K562 (cell line): ENCODE measurements around the gene CAPZB. TPM values are rescaled to one million over a fixed set of nuclear protein-coding genes. Genes with fewer than 3 reads are reported as not detected.

Experiments used
- ATAC-seq: fragments of 200-7000 bp; cut with Tn5 transposase; 3 replicates; pipeline ENCODE4 v1.9.1; 2020; ENCODE audit warnings: moderate library complexity
- BruUV-seq: library from RNA; stranded (reverse); fragments of 400-500 nt; replicated peaks from 2 replicates; lab custom pipeline; 2021; lab: Mats Ljungman, UMichigan
- CTCF ChIA-PET: fragments of 300-600 bp; formaldehyde crosslinking; extraction: SDS; loops from one replicate; lab custom pipeline; 2021; ENCODE audit warnings: low intra/inter-chr PET ratio; lab: Yijun Ruan, JAX
- POLR2A ChIA-PET: fragments of 300-600, 350-650 bp; sonication (Branson Sonifier 250); formaldehyde crosslinking; extraction: SDS; loops from one replicate; lab custom pipeline; 2021; ENCODE audit warnings: antibody characterized with exemption, inconsistent platforms; lab: Yijun Ruan, JAX
- DNase-seq, 4 experiments: peaks; one replicate each; pipeline versions ENCODE4 v3.0.0 to v3.0.0-alpha.2; 2011 to 2018; ENCODE audit warnings: low spot score in 3 of 4, mixed read lengths in 3 of 4; ENCODE audit errors: extremely low read depth in 1 of 4
- FAIRE-seq: peaks from 2 replicates; lab custom pipeline; 2011; peaks lifted over from hg19 to GRCh38; lab: Jason Lieb, UNC
- H2AFZ ChIP-seq: 2 replicates; pipeline ENCODE4 v1.6.0; 2011; ENCODE audit warnings: low read depth, low read length, control low read depth, inconsistent platforms
- H3K27ac ChIP-seq: fragments of 200-600 bp; 3 replicates; pipeline ENCODE4 v1.8.0; 2011; ENCODE audit warnings: low read depth, mild to moderate bottlenecking, control low read depth, inconsistent platforms, low read length, moderate library complexity, mixed read lengths; ENCODE audit errors: extremely low read depth
- H3K27me3 ChIP-seq, 2 experiments: fragments of 300-600 bp in 1 of 2; 2 replicates in 1 of 2; 3 replicates in 1 of 2; pipeline versions ENCODE4 v1.6.0 to v1.8.0; 2011; ENCODE audit warnings: inconsistent platforms in 2 of 2, low read length in 2 of 2, mild to moderate bottlenecking in 1 of 2, mixed read lengths in 1 of 2, moderate library complexity in 1 of 2; ENCODE audit not compliant: control insufficient read depth in 2 of 2, insufficient read depth in 2 of 2
- H3K36me3 ChIP-seq: fragments of 300-600 bp; 3 replicates; pipeline ENCODE4 v1.8.0; 2011; ENCODE audit warnings: mild to moderate bottlenecking, low read length, inconsistent platforms; ENCODE audit not compliant: control insufficient read depth, insufficient read depth
- H3K4me1 ChIP-seq, 2 experiments: fragments of 200-600 bp in 1 of 2; replicated peaks in 1 of 2; 2 replicates in 1 of 2; 3 replicates in 1 of 2; pipeline versions ENCODE4 v1.5.1 to v1.8.0; 2011; ENCODE audit warnings: inconsistent platforms in 2 of 2, low read length in 2 of 2, mild to moderate bottlenecking in 1 of 2, mixed read lengths in 1 of 2, moderate library complexity in 1 of 2; ENCODE audit not compliant: control insufficient read depth in 2 of 2, insufficient read depth in 2 of 2
- H3K4me2 ChIP-seq: 2 replicates; pipeline ENCODE4 v1.6.1; 2011; ENCODE audit warnings: low read length, control low read depth, inconsistent platforms, mixed read lengths; ENCODE audit not compliant: insufficient read depth
- H3K4me3 ChIP-seq: fragments of 200-600 bp; sonication (generic), shearing (Covaris generic); 2 replicates; pipeline ENCODE4 v1.5.1; 2016; ENCODE audit warnings: control low read depth, inconsistent platforms
- H3K79me2 ChIP-seq: fragments of 200-600 bp; 3 replicates; pipeline ENCODE4 v1.8.0; 2011; ENCODE audit warnings: low read length, inconsistent platforms; ENCODE audit not compliant: control insufficient read depth, insufficient read depth
- H3K9ac ChIP-seq, 2 experiments: 2 replicates each; pipeline versions ENCODE4 v1.6.0 to v1.6.1; 2011; ENCODE audit warnings: low read depth in 2 of 2, low read length in 2 of 2, control low read depth in 1 of 2, inconsistent platforms in 1 of 2, mild to moderate bottlenecking in 1 of 2, mixed read lengths in 1 of 2; ENCODE audit not compliant: insufficient read depth in 1 of 2
- H3K9me1 ChIP-seq: one replicate; pipeline ENCODE4 v1.6.0; 2011; ENCODE audit warnings: inconsistent platforms, mild to moderate bottlenecking, low read length, moderate library complexity; ENCODE audit not compliant: control insufficient read depth, insufficient read depth
- H3K9me3 ChIP-seq: replicated peaks from 2 replicates; pipeline ENCODE4 v1.5.1; 2011; ENCODE audit warnings: low read depth, low read length, inconsistent platforms; ENCODE audit not compliant: control insufficient read depth, insufficient read depth
- H4K20me1 ChIP-seq: replicated peaks from 2 replicates; pipeline ENCODE4 v1.6.1; 2011; ENCODE audit warnings: low read length, inconsistent platforms, mixed read lengths; ENCODE audit not compliant: control insufficient read depth, insufficient read depth
- CBX2 ChIP-seq: fragments of 200-600 bp; sonication (generic); IDR thresholded peaks from one replicate; pipeline ENCODE4 v1.6.1; 2012; ENCODE audit warnings: mild to moderate bottlenecking, low read length, inconsistent platforms; ENCODE audit not compliant: insufficient read depth, poor library complexity, severe bottlenecking
- CEBPB ChIP-seq: fragments of 450-650 bp; IDR thresholded peaks from 2 replicates; pipeline ENCODE4 v1.6.1; 2016; ENCODE audit warnings: missing genetic modification characterization, missing compliant biosample characterization
- ELK3 ChIP-seq: fragments of 450-650 bp; formaldehyde crosslinking; IDR thresholded peaks from 2 replicates; pipeline ENCODE4 v1.4.0; 2020; ENCODE audit warnings: mild to moderate bottlenecking
- ETV1 ChIP-seq: fragments of 450-650 bp; conservative IDR thresholded peaks from 2 replicates; pipeline ENCODE4 v1.6.1; 2016; ENCODE audit warnings: missing genetic modification characterization, control low read depth, low read depth, missing compliant biosample characterization
- FOXP1 ChIP-seq: sonication (generic); formaldehyde crosslinking; IDR thresholded peaks from 2 replicates; pipeline ENCODE4 v1.8.0; 2022; ENCODE audit warnings: mild to moderate bottlenecking, missing genetic modification reagents
- HDAC8 ChIP-seq: fragments of 450-650 bp; IDR thresholded peaks from 2 replicates; pipeline ENCODE4 v1.6.1; 2016; ENCODE audit warnings: mild to moderate bottlenecking, missing genetic modification characterization, moderate library complexity, missing compliant biosample characterization
- MEF2D ChIP-seq: conservative IDR thresholded peaks from 2 replicates; pipeline ENCODE4 v1.6.1; 2016; ENCODE audit warnings: low read depth, missing genetic modification characterization, missing compliant biosample characterization
- NFXL1 ChIP-seq: fragments of 450-650 bp; formaldehyde crosslinking; IDR thresholded peaks from 2 replicates; pipeline ENCODE4 v1.4.0; 2021; ENCODE audit warnings: mild to moderate bottlenecking
- SMAD4 ChIP-seq: fragments of 250-450 bp; sonication (Bioruptor Pico); conservative IDR thresholded peaks from 2 replicates; pipeline ENCODE4 v1.8.0; 2021; ENCODE audit warnings: inconsistent platforms, mild to moderate bottlenecking, moderate library complexity
- ZBTB1 ChIP-seq: sonication (generic); formaldehyde crosslinking; IDR thresholded peaks from 2 replicates; pipeline ENCODE4 v1.8.1; 2023; ENCODE audit warnings: missing genetic modification reagents, low read depth, mild to moderate bottlenecking, borderline replicate concordance
- ZFP30 ChIP-seq: fragments of 250-450 bp; sonication (Bioruptor Pico); IDR thresholded peaks from 2 replicates; pipeline ENCODE4 v1.8.0; 2022; ENCODE audit warnings: moderate library complexity, mild to moderate bottlenecking, inconsistent platforms, borderline replicate concordance
- ZSCAN29 ChIP-seq: fragments of 450-650 bp; IDR thresholded peaks from 2 replicates; pipeline ENCODE4 v1.6.1; 2017
- WGBS: fragments of 100-300 bp; shearing (Covaris generic); methylation state at CpG from one replicate; pipeline ENCODE4 v1.1.6; 2016; ENCODE audit warnings: low coverage, mixed read lengths; ENCODE audit not compliant: insufficient coverage; ENCODE audit errors: missing lambda C conversion rate; 5-methylcytosine and 5-hydroxymethylcytosine counted together
- in situ Hi-C: fragments of 300-500 bp; cut with MboI; formaldehyde crosslinking; loops from 4 replicates; pipeline ENCODE4 v1.15.0; 2018; ENCODE audit warnings: inconsistent platforms, mixed read lengths
- intact Hi-C: fragments of 100-400 bp; cut with micrococcal nuclease; formaldehyde crosslinking; loops from 2 replicates; pipeline ENCODE4 v1.14.2; 2022
- polyA plus RNA-seq, 8 experiments: library from polyadenylated mRNA; depleted of rRNA in 4 of 8; stranded (reverse) in 5 of 8; unstranded in 3 of 8; fragments of >200 nt; fragmentation: Nextera tagmentation in 2 of 8; fragmentation: Illumina TruSeq in 1 of 8; extraction: Ambion mirVana in 2 of 8; extraction: Trizol in 1 of 8; gene quantifications; 2 replicates each; pipeline versions ENCODE4 v1.2.1 to v1.2.3, GENCODE V29; 2011 to 2014; ENCODE audit warnings: inconsistent platforms in 1 of 8, missing spikeins in 1 of 8
- total RNA-seq, 7 experiments: library from RNA; depleted of rRNA in 6 of 7; stranded (reverse); fragments of >200 nt in 6 of 7; fragmentation: Illumina TruSeq in 2 of 7; extraction: Trizol in 2 of 7; gene quantifications; 2 replicates each; pipeline versions ENCODE4 v1.2.1 to v1.2.3, GENCODE V29; 2011 to 2021; ENCODE audit warnings: low replicate concordance in 1 of 7
- TF ChIP-seq, protein P1 (sequence below): fragments of 450-650 bp; IDR thresholded peaks from 2 replicates; pipeline ENCODE4 v1.6.1; 2016; ENCODE audit warnings: mild to moderate bottlenecking

CAPZB gene
- total and polyA plus RNA-seq, 9 of the 15 experiments (the other 6 are each of a cell fraction or from before 2014, with no cell fraction given) = 57.6 to 297 (median 125) TPM

DNA sequence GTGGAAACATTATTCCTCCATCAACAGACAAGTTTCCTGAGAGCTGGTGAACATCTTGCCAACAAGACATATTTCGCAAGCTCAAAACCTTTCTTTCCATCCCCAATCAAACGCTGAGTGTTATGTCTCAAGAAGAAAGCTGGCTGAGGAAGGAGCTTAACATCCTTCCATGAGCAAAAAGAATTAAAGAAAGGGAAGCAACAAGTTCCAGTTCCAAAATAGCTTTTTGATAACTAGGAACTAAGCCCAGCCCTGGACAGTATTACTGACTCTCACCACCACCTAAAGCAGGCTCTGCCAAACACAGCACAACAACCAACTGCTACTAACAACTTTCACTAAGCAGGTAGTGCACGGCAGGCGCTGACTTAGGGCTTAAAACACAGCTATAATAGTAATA is 50.2 kb downstream of the CAPZB start:
- FAIRE-seq (no peak), ATAC-seq (no peak), DNase-seq (no peak)
- in situ Hi-C loops = no loop called here
- Histone ChIP-seq H3K4me2 (no peak overlapping the region), H3K4me1 (peaks cover 11 to 20% of the 10 kb centered on the region in 2 experiments), H3K9me3 (no peaks in the 10 kb centered on the region), H3K79me2 (peaks cover 84% of the 10 kb centered on the region), H3K36me3 (peaks cover 35% of the 10 kb centered on the region), H3K9me1 (no peaks in the 10 kb centered on the region), H3K27ac (no peak overlapping the region), H4K20me1 (peaks cover 47% of the 10 kb centered on the region), H3K9ac (no peak overlapping the region), H2AFZ (no peak overlapping the region), H3K4me3 (no peak overlapping the region), H3K27me3 (no peaks in the 10 kb centered on the region)
- 0 out of 2 replicates have a peak, but pooled peaks have one; percentile 28 for TF ChIP-seq ZBTB1 (CRISPR knock-in tag)
- TF ChIP-seq ZSCAN29 = no peak
- no peak for TF ChIP-seq ELK3 (CRISPR knock-in tag)
- TF ChIP-seq CEBPB (tag) = peak; percentile 43; the same call in 1 of the 2 replicates
- no peak for TF ChIP-seq ETV1 (tag)
- TF ChIP-seq FOXP1 = no peak
- no peak for TF ChIP-seq CBX2
- no peak for TF ChIP-seq MEF2D
- no peak for TF ChIP-seq SMAD4 (CRISPR knock-in tag)
- TF ChIP-seq, protein P1, sequence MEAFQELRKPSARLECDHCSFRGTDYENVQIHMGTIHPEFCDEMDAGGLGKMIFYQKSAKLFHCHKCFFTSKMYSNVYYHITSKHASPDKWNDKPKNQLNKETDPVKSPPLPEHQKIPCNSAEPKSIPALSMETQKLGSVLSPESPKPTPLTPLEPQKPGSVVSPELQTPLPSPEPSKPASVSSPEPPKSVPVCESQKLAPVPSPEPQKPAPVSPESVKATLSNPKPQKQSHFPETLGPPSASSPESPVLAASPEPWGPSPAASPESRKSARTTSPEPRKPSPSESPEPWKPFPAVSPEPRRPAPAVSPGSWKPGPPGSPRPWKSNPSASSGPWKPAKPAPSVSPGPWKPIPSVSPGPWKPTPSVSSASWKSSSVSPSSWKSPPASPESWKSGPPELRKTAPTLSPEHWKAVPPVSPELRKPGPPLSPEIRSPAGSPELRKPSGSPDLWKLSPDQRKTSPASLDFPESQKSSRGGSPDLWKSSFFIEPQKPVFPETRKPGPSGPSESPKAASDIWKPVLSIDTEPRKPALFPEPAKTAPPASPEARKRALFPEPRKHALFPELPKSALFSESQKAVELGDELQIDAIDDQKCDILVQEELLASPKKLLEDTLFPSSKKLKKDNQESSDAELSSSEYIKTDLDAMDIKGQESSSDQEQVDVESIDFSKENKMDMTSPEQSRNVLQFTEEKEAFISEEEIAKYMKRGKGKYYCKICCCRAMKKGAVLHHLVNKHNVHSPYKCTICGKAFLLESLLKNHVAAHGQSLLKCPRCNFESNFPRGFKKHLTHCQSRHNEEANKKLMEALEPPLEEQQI = no peak
- TF ChIP-seq ZFP30 = no peak
- no peak for TF ChIP-seq NFXL1 (CRISPR knock-in tag)
- TF ChIP-seq HDAC8 (tag) = no peak
- ChIA-PET CTCF (no interaction called here), POLR2A (interaction anchor here (0.6 to 0.9 kb wide), 2 partner anchors 47 to 675 kb away, joined by 3 to 4 read pairs; no protein-coding TSS in a partner anchor)
- intact Hi-C loops = no loop called here
- BruUV-seq = no TSS peak
- WGBS = 84% methylated on average over 4 of the region's 4 CpGs
